ENCODE measurements around the gene PHF14. TPM values are rescaled to one million over a fixed set of nuclear protein-coding genes. Genes with fewer than 3 reads are reported as not detected.

The PHF14 gene
- total RNA-seq, 2 donors from 2014 or later = 11.9 to 28.3 TPM

DNA sequence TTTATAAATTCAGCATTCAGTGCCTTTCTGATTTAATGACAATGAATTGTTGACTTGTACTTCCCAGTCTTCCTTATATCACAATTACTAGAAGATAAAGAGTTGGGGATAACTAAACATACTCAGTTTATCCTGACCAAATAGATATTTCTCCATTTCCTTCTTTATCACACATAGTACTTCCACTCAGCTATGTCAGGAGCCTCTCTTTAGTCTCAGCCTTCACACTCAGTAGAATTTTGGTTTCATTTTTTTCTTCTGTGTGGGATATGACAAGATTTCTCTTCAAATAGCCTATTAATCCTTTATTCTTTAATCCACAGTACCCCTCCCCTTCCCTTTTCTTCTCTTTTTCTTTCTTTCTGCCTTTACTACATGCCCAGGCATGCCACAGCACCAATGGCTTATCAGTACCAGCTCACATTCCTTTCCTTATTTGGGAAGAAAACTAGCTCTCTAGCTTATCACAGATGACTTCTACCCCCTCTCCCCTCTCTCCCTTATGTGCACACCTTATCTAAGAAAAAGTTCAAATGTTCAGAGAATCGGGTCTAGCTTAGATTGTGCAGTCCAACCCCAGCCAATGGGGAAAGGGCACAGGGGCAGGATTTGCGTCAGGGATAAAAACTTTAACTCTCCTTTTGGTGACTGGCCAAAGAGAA, 109.0 kb downstream of the PHF14 start:
- Histone ChIP-seq H3K27ac (no peak overlapping the region), H3K27me3 (no peaks in the 10 kb centered on the region), H3K4me1 (no peaks in the 10 kb centered on the region), H3K4me3 (no peak overlapping the region), H3K9me3 (no peaks in the 10 kb centered on the region), H3K36me3 (replicated peaks in 1 of 2; ENCODE audit: insufficient read depth in 1 of 2, low read depth in 2 of 2) (no peaks in the 10 kb centered on the region)
- no peak for ATAC-seq
- intact Hi-C loops (cut with DNase I) = no loop called here
- DNase-seq = no peak
- 62 to 63% methylated on average over 2 of the region's 2 CpGs for WGBS, 2 donors
- TF ChIP-seq, protein P1, sequence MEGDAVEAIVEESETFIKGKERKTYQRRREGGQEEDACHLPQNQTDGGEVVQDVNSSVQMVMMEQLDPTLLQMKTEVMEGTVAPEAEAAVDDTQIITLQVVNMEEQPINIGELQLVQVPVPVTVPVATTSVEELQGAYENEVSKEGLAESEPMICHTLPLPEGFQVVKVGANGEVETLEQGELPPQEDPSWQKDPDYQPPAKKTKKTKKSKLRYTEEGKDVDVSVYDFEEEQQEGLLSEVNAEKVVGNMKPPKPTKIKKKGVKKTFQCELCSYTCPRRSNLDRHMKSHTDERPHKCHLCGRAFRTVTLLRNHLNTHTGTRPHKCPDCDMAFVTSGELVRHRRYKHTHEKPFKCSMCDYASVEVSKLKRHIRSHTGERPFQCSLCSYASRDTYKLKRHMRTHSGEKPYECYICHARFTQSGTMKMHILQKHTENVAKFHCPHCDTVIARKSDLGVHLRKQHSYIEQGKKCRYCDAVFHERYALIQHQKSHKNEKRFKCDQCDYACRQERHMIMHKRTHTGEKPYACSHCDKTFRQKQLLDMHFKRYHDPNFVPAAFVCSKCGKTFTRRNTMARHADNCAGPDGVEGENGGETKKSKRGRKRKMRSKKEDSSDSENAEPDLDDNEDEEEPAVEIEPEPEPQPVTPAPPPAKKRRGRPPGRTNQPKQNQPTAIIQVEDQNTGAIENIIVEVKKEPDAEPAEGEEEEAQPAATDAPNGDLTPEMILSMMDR (IDR thresholded peaks at IDR 0.05) = no peak
- TF ChIP-seq POLR2A (IDR thresholded peaks at IDR 0.05) = no peak

DNA sequence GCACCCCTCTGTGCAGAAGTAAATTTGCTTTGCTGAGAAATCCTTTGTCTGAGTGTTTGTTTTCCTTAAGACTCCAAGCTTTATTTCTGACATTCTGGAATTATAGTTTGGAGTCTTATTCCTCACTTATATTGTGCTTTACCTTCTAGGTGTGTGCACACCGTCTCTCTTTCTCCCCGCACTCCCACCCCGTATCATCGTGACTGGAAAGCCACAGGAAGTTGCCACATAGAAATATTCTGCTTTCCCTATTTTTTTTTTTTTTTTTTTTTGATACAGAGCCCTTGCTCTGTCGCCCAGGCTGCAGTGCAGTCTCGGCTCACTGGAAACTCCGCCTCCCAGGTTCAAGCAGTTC, 109.5 kb downstream of the PHF14 start:
- intact Hi-C loops (cut with DNase I) = no loop called here
- Histone ChIP-seq H3K4me3 (no peak overlapping the region), H3K36me3 (replicated peaks in 1 of 2; ENCODE audit: insufficient read depth in 1 of 2, low read depth in 2 of 2) (no peaks in the 10 kb centered on the region), H3K9me3 (no peaks in the 10 kb centered on the region), H3K27me3 (no peaks in the 10 kb centered on the region), H3K27ac (no peak overlapping the region), H3K4me1 (no peaks in the 10 kb centered on the region)
- no peak for ATAC-seq
- TF ChIP-seq, protein P1 (IDR thresholded peaks at IDR 0.05) = no peak
- TF ChIP-seq POLR2A (IDR thresholded peaks at IDR 0.05) = no peak
- 78 to 96% methylated on average over 7 of the region's 7 CpGs for WGBS, 2 donors
- DNase-seq = no peak

DNA sequence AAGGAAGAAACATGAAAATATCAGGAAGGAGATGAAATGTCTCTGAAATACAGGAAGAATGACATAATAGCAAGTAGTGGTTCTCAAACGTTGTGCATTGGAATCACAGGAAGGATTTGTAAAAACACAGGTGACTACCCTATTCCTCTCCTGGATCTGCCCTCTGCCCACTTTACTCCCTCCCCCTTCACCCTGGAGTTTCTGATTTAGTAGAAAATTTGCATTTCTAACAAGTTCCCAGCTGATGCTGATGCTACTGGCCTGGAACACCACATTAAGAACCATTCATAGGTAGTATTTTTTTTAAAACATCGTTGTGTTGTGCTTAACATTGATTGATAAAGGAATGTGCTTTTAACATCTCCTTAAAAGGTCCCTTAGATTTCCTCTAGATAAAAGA, 130.9 kb downstream of the PHF14 start:
- ATAC-seq = no peak
- Histone ChIP-seq H3K36me3 (replicated peaks in 1 of 2; ENCODE audit: insufficient read depth in 1 of 2, low read depth in 2 of 2) (no peaks in the 10 kb centered on the region), H3K27me3 (no peaks in the 10 kb centered on the region), H3K4me3 (no peak overlapping the region), H3K4me1 (no peaks in the 10 kb centered on the region), H3K27ac (no peak overlapping the region), H3K9me3 (no peaks in the 10 kb centered on the region)
- intact Hi-C loops (cut with DNase I) = no loop called here
- TF ChIP-seq, protein P1 (IDR thresholded peaks at IDR 0.05) = no peak
- TF ChIP-seq POLR2A (IDR thresholded peaks at IDR 0.05) = no peak
- DNase-seq = no peak
- WGBS, 2 donors = 57 to 70% methylated on average over 2 of the region's 2 CpGs

DNA sequence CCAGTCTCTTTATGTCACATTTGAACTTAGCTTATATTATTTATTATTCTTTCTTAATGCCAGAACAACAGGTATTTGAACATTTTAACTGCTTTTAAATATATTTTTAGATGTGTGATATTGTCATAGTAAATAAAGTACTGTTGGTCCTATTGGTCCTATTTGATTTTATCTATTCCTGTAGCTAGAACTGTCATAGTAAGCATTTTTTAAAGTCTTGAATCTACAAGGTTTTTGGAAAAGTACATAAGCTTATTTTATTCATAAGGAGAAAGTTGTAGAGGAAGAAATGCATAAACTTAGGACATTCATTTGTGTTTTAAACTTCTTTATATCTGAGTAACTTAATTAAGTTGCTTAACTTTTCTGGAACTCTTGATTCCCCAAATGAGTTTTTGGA, 136.0 kb downstream of the PHF14 start:
- Histone ChIP-seq H3K27me3 (no peaks in the 10 kb centered on the region), H3K9me3 (no peaks in the 10 kb centered on the region), H3K27ac (no peak overlapping the region), H3K4me1 (no peaks in the 10 kb centered on the region), H3K4me3 (no peak overlapping the region), H3K36me3 (replicated peaks in 1 of 2; ENCODE audit: insufficient read depth in 1 of 2, low read depth in 2 of 2) (no peaks in the 10 kb centered on the region)
- DNase-seq = no peak
- intact Hi-C loops (cut with DNase I) = no loop called here
- TF ChIP-seq POLR2A (IDR thresholded peaks at IDR 0.05) = no peak
- TF ChIP-seq, protein P1 (IDR thresholded peaks at IDR 0.05) = no peak
- no peak for ATAC-seq

DNA sequence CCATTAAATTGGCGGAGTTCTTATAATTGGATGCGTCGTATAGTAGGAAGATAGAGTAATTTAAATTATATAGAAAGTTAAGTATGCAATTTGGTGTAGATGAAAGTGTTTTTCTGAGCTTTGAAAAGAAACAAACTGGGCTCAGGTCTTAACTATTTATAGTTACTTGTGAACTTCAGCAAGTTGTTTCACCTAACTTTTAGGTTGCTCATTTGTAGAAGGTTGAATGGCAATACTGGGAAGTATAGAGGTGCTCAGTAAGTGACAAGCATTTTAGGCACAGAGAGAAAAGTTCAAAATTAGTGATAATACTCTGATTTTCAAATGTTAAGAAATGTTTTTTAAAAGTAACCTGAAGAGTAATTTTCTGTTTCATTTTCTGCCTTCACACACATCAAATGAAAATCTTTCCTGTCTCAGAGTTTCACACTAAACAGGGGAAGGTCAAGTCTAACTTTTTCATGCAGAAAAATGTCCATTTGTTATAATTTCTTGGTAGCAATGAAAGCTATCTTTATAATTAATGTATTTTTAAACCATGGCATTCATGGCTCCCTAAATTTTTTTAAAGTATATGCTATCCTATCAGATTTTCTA, 146.5 kb downstream of the PHF14 start:
- WGBS, 2 donors = 95 to 98% methylated on average over 3 of the region's 3 CpGs

More for the DNA sequence above, 146.5 kb downstream of the PHF14 start:
- Histone ChIP-seq H3K27ac (no peak overlapping the region), H3K9me3 (no peaks in the 10 kb centered on the region), H3K27me3 (no peaks in the 10 kb centered on the region), H3K36me3 (replicated peaks in 1 of 2; ENCODE audit: insufficient read depth in 1 of 2, low read depth in 2 of 2) (no peaks in the 10 kb centered on the region), H3K4me1 (no peaks in the 10 kb centered on the region), H3K4me3 (no peak overlapping the region)
- intact Hi-C loops (cut with DNase I) = no loop called here
- DNase-seq (no peak), ATAC-seq (no peak)
- TF ChIP-seq, protein P1 (IDR thresholded peaks at IDR 0.05) = no peak
- no peak for TF ChIP-seq POLR2A (IDR thresholded peaks at IDR 0.05)

Data from body of pancreas (tissue), 4 donors.